NCI-H1105 (cell line): ENCODE measurements around the gene HOXD12.
A peak's percentile ranks its signal among the peaks of the same experiment; 100 is the strongest.

Source experiments
- DNase-seq: peaks from one replicate; lab custom pipeline; 2025; lab: John Stamatoyannopoulos, UW

HOXD12 gene

GRCh38 chr2:176120364-176121189 is 21.0 kb downstream of the HOXD12 start:
- no peak for DNase-seq

DNA sequence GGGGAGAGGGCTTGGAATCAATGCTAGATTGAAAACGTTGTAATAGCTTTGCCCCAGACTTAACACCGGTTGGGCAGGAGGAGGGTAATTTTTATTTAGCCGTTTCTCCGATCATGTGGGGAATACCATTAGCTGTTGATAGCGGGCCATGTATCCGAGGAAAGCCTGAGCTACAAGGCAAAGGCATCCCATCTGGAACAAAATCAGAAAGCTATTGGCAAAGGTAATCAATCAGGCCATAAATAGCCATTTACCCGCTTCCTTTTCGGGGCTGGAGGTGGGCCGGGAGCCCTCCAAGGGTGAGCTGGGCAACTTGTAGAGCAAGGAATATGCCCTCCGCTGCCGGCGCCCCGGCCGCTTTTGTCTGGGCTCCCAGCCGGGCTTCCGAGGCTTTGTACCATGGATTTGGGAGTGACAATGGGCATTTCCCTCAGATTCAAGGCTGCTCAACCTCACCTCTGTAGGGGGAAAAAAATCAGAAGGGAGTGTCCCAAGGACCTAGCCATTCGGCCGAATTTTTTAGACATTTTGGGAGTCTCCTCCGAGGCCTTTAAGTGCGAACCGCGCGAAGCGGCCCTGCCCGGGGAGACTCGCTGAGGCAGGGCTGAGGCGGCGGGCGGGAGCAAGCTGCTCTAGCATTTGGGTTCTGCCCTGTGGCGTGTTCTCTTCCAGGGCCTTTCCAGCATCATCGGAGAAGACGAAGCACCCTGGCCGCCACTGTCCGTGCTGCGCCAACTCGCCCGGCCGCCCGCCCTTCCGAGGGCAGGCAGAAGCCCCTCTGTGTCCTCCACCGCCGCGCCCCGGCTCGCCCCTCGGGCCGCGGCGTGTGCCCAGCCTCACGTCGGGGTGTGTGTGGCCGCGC is 21.8 kb downstream of the HOXD12 start:
- no peak for DNase-seq

DNA sequence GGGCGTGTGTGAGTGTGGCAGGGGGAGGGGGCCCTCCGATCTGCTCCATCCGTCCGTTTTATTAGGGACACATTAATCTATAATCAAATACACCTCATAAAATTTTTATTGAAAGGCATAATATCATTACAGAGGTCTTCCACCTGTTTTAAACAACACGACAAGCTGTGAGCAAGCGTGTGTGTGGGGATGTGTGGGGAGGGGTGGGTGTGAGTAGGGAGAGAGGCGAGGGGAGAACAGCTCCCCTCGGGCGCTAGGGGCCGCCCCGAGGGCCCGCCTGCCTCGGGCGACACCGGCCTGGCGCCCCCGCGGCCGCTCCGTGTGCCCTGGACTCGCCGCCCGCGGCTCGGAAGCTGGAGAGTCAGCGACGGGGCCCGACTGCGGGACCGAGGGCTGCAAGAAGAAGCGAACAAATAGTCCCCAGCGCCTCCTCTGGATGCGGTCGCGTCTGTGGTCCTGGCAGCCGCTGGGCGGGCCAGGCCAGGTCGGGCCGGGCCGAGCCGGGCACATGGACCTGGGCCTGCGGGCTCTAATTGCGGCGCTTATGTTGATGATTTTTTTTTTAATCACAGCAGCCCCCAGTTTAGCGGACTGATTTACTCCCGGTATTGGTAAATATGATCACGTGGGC is 22.6 kb downstream of the HOXD12 start:
- DNase-seq, result peak; percentile 91

DNA sequence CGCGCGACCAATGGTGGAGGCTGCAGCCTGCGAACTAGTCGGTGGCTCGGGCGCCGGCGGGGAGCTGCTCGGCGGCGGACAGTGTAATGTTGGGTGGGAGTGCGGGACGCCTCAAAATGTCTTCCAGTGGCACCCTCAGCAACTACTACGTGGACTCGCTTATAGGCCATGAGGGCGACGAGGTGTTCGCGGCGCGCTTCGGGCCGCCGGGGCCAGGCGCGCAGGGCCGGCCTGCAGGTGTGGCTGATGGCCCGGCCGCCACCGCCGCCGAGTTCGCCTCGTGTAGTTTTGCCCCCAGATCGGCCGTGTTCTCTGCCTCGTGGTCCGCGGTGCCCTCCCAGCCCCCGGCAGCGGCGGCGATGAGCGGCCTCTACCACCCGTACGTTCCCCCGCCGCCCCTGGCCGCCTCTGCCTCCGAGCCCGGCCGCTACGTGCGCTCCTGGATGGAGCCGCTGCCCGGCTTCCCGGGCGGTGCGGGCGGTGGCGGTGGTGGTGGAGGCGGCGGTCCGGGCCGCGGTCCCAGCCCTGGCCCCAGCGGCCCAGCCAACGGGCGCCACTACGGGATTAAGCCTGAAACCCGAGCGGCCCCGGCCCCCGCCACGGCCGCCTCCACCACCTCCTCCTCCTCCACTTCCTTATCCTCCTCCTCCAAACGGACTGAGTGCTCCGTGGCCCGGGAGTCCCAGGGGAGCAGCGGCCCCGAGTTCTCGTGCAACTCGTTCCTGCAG is 23.3 kb downstream of the HOXD12 start, which contains the start of gene HOXD9:
HOXD9 (plus strand) TSS at position 37 of the 728 bp plus-strand sequence; CDS start at position 87, 50 bp downstream.
- no peak for DNase-seq

DNA sequence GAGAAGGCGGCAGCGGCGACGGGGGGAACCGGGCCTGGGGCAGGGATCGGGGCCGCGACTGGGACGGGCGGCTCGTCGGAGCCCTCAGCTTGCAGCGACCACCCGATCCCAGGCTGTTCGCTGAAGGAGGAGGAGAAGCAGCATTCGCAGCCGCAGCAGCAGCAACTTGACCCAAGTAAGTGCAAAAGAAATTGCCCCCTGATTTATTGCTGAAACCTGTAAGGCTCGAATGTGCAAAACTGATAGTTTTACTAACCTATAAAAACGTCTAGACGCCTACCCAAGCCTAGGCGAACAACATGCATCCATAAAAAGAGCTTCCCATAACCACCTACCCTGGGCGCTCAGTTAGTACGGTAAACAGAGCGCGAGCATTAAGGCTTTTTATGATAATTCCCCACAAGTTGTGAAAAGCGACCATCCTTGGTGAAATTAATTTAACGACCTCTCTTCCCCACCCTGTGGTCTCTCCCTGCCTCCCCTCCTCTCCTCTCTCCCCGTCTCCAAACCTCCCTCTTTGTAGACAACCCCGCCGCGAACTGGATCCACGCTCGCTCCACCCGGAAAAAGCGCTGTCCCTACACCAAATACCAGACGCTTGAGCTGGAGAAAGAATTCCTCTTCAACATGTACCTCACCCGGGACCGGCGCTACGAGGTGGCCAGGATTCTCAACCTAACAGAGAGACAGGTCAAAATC is 24.0 kb downstream of the HOXD12 start:
- no peak for DNase-seq

GRCh38 chr2:176124110-176124946 is 24.7 kb downstream of the HOXD12 start:
- no peak for DNase-seq

DNA sequence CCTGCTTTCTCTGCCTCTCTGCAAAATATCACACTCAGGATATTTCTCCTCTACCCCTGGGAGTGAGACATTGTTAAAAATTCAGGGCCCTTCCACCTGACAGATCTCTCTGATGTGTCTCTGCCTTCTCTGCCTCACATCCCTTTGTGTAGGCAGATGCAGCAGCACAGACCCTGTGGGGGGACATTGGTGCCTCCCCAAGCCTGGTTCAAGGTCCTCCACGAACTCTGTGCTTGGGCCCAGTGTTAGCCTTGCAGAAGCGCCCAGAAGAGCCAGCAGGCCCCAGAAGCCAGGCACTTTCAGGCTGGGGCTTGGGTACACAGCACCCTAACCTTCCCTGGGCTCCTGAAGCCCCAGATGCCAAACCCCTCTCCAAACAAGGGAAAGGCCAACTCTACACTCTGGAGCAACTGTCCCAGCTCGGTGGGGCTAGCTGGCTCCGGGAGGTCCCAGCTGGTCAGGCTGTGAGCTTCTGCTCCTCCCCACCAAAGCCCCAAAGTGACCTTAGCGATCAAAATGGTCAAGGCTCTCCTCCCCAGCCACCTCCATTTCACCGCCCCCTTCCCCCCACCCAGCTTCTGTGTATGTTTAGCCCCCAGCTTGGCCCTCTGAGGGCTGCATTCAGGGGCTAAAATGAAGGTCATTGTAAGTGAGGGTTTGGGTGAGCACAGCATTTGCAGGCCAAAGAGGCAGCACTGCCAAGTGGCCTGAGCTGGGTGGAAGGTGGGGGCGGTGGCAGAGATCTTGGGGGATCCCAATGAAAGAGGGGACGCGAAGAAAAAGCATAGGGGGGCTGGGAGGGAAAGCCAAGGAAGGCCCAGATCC is 25.6 kb downstream of the HOXD12 start:
- DNase-seq, result no peak

DNA sequence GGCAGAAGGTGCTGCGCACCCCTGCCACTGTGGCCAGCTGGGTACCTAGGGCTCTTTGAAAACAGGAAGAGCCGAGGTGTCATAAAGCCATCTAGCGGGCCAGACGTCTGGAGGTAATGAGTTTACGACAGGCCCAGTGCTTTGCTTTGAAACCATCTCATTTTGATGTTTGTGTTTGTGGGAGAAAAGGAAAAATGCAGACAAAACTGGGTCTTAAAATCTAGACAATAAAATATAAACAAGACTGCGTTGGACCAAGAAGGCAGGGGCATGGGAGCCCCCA is 26.1 kb downstream of the HOXD12 start:
- DNase-seq, result no peak

DNA sequence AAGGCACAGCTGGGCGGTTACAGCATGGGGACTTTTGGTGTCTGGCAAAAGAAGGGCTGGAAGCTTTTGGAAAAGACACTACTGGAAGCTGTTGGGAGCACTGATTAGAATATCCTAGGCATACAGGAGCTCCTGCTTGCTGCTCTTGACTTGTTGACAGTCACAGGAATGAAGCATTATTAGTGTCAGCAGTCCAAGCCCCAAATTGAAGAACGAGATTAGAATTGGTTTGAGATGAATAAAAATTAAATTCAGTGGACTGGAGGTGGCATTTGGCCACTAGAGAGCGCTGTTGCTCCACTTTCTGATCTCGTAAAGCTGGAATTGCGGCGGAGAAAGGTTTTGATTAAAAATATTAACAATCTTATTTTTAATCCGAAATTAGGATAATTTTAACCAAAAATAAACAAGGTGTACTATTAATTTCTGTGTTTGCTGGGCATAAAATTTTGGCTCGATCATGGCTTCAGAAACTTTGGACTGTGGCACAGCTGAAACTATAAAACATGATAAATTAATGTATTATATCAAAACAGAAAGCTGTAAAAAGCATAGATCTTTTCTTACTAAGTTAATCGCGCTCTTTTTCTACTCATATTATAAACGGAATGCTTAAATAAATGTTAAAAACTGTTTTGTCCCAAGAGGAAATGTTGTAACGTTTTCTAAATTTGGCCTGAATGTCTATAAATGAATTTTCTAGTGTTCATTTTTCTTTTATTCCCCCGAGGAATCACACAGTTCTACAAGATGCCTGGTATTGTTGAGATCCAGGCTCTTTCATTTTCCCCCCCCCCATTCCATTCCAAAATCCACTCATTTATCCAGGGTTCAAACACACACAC is 27.6 kb downstream of the HOXD12 start:
- DNase-seq, result peak; percentile 62

- no peak for DNase-seq
Measured at GRCh38 chr2:176127774-176128072, 28.1 kb downstream of the HOXD12 start.

- no peak for DNase-seq
Measured at GRCh38 chr2:176128172-176128981, 28.8 kb downstream of the HOXD12 start.

DNA sequence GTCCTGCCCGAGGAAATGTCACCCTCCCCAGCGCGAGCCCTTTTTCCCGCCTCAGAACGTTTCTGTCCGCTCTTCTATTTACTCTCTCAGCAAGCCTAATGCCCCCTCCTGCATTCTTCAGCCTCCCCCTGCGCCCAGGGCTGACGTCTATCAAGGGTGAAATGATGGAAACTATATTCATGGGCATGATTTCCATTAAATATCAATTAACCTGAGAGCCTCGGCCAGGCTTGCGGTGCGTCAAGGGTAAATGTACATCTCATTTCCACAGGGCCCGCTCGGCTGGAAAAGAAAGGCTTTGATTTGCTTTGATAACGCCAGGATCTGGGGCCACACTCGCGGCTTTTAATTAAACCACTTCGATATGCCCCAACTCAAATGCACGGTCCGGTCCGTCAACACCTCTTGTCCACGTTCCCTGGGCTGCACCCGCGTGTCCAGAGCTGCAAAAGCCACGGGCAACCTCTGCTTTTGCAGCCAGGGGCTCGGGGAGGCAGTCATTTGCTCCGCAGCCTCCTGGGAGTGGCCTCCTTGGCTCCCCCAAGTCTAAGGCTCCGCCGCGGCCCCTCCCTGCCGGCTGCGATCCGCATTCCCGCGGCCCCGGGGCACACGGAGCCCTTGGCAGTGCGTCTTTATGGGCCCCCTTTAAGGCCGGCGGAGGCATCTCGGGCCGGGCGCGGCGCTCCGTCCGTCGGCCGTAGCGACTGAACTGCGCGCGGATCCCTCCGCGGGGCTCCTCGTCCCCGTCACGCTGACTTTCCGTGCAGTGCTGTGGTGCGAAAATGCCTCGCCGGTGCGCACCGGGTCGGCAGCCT is 29.6 kb downstream of the HOXD12 start, which contains the start of gene HOXD8:
HOXD8 (plus strand) TSS at position 724 of the 815 bp plus-strand sequence. CDS start 662 bp downstream, outside the sequence.
- peak; percentile 84 for DNase-seq

DNA sequence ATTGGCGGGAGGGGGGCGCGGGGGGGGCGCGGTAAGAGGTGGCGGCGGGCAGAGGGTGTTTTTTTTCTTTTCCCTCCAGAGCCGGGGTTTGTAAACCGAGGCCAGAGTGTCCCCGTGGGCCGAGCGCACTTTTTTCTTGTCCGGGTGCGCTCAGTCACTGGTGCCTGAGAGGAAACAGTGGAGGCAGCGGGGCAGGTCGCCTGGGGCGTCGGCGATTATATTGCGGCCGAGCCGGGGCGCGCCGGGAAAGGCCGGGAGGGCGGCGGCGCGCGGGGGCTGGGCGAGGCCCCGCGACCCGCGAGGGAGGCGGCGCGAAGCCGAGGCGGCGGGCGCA is 30.2 kb downstream of the HOXD12 start:
- no peak for DNase-seq

DNA sequence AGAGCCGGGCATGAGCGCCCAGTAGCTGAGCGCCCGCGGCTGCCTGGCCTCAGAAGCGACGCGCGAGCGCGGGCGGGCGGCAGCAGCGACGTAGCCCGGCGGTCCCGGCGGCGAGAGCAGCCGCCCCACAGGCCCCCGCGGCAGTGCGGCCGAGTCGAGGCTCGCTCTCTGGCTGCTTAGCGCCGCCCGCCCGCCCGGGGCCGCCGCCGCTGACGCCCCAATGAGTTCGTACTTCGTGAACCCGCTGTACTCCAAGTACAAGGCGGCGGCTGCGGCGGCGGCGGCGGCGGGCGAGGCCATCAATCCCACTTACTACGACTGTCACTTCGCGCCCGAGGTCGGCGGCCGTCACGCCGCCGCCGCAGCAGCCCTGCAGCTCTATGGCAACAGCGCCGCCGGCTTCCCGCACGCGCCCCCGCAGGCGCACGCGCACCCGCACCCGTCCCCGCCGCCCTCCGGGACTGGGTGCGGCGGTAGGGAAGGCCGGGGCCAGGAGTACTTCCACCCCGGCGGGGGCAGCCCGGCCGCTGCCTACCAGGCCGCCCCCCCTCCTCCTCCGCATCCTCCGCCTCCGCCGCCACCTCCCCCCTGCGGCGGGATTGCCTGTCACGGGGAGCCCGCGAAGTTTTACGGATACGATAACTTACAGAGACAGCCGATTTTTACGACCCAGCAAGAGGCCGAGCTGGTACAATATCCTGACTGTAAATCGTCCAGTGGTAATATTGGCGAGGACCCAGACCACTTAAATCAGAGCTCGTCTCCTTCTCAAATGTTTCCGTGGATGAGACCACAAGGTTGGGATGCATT is 30.8 kb downstream of the HOXD12 start:
- DNase-seq, result no peak

DNA sequence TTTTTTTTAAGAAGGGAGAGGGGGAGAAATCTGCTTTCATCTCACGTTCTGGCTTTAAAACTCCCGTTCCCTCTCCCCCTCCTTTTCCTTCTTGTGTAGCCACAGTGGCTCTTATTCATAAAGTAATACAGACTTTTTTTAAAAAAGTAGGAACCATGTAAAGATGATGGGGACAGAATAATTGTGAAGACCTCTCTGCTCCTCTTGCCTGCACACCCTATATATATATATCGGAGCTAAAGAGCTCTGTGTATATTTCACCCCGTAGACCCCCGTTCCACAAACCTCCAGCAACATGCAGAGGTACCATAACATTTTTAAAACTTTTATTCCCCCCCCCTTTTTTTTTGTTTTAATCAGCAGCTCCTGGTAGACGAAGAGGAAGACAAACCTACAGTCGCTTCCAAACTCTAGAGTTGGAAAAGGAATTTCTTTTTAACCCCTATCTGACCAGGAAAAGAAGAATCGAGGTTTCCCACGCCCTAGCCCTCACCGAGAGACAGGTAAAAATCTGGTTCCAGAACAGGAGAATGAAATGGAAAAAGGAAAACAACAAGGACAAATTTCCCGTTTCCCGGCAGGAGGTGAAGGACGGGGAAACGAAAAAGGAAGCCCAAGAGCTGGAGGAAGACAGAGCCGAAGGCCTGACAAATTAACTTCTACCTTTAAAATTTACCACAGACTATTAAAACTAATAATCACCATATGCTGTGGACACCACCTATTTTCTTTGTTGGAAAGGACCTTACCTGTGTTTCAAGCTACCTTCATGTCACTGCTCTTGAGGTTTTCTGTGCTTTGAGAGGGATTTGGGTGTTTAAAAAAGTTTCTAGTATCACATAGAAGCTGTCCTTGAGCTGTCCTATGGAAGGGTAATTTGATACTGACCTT is 31.6 kb downstream of the HOXD12 start:
- no peak for DNase-seq
